ENCODE results near the gene SENP2.
"Not testable (repeated sequence)": the region's sequence is repeated elsewhere in the genome, so short reads cannot be mapped to it uniquely, and the experiment has no call there.

SENP2 gene

DNA sequence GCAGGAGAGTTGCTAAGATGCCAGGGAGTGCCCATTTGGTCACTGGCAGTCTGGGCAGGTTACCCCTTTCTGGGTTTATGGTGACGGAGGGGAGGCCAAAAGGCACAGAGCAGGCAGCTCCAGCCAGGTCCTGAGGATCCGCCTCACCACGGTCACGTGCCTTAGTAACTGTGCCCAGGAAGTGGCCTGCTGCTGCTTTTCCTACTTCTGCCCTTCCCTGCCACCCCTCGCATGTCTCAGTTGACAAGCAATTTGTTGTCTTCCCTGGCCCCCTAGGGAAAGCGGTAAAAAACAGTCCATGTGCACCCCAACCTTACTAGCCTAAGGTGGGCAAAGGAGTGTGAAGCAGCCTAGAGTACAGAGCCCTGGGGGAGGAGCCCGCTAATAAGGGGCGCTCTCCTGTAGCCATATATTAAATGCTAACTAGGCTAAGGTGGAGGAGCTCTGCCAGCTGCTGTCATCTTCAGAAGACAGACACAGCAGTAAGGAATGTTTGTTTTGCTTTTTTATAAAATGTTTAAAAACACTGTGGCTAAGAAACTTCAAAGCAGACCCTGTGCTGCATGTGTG is 24.6 kb upstream of the SENP2 start:
- Histone ChIP-seq H3K27ac (no peak overlapping the region), H4K20me1 (ENCODE audit: insufficient read depth) (no peaks in the 10 kb centered on the region), H3K4me2 (no peak overlapping the region), H3K4me1 (ENCODE audit: low read depth, poor library complexity, severe bottlenecking) (peaks cover 19% of the 10 kb centered on the region), H3K79me2 (ENCODE audit: insufficient read depth, low read depth) (no peaks in the 10 kb centered on the region), H2AFZ (ENCODE audit: low read depth) (no peak overlapping the region), H3K9ac (no peak overlapping the region), H3K27me3 (ENCODE audit: insufficient read depth, low read depth) (no peaks in the 10 kb centered on the region), H3K4me3 (IDR thresholded peaks at IDR 0.05; ENCODE audit: insufficient read depth, low read depth, low read length) (no peak overlapping the region), H3K36me3 (ENCODE audit: insufficient read depth) (no peaks in the 10 kb centered on the region)
- TF ChIP-seq, protein P1, sequence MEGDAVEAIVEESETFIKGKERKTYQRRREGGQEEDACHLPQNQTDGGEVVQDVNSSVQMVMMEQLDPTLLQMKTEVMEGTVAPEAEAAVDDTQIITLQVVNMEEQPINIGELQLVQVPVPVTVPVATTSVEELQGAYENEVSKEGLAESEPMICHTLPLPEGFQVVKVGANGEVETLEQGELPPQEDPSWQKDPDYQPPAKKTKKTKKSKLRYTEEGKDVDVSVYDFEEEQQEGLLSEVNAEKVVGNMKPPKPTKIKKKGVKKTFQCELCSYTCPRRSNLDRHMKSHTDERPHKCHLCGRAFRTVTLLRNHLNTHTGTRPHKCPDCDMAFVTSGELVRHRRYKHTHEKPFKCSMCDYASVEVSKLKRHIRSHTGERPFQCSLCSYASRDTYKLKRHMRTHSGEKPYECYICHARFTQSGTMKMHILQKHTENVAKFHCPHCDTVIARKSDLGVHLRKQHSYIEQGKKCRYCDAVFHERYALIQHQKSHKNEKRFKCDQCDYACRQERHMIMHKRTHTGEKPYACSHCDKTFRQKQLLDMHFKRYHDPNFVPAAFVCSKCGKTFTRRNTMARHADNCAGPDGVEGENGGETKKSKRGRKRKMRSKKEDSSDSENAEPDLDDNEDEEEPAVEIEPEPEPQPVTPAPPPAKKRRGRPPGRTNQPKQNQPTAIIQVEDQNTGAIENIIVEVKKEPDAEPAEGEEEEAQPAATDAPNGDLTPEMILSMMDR (conservative IDR thresholded peaks at IDR 0.05; ENCODE audit: low read depth, low read length), result no peak

DNA sequence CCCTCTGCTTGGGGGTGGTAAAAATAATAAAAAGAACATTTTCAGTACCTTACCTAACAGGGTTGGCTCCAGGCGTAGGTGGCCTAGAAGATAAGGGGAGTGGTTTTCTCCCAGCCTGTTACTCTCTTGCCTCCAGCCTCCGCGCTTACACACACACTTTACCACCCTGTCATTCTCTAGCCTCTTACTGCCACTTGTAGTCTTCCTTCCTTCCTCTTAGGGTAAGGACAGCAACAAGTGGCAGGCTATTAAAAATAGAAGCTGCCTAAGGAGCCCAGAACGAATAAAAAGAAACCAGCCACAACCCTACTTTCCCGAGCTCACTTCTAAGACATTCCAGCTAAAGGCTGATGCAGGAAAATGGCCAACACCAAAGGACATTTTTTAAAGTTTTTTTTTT is 24.1 kb upstream of the SENP2 start:
- Histone ChIP-seq H2AFZ (ENCODE audit: low read depth) (no peak overlapping the region), H3K4me1 (ENCODE audit: low read depth, poor library complexity, severe bottlenecking) (peaks cover 19% of the 10 kb centered on the region), H3K79me2 (ENCODE audit: insufficient read depth, low read depth) (no peaks in the 10 kb centered on the region), H3K36me3 (ENCODE audit: insufficient read depth) (no peaks in the 10 kb centered on the region), H3K27ac (no peak overlapping the region), H4K20me1 (ENCODE audit: insufficient read depth) (no peaks in the 10 kb centered on the region), H3K4me3 (IDR thresholded peaks at IDR 0.05; ENCODE audit: insufficient read depth, low read depth, low read length) (no peak overlapping the region), H3K27me3 (ENCODE audit: insufficient read depth, low read depth) (no peaks in the 10 kb centered on the region), H3K9ac (no peak overlapping the region), H3K4me2 (no peak overlapping the region)
- TF ChIP-seq, protein P1 (conservative IDR thresholded peaks at IDR 0.05; ENCODE audit: low read depth, low read length), result no peak

DNA sequence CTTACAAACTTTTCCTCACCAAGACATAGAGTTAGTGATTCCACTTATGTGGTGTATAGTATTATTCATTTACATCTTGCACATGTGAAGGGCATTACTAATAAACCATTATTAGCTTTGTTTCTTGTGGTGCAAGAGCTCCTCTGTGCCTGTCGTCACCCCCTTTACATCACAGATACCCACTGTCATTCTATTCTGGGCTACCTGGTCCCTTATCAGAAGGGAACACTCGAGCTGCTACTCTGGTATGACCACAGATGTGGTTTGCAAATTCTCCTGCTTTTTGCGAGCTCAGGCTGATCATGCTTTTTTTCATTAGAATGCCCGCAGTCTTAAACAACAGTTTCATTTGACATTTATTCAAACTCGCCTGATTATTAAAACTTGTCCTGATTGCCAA is 13.9 kb upstream of the SENP2 start:
- H2AFZ ChIP-seq (ENCODE audit: low read depth), result no peak overlapping the region
- H4K20me1 ChIP-seq (ENCODE audit: insufficient read depth), result no peaks in the 10 kb centered on the region
- TF ChIP-seq, protein P1 (conservative IDR thresholded peaks at IDR 0.05; ENCODE audit: low read depth, low read length), result no peak
- no peaks in the 10 kb centered on the region for H3K79me2 ChIP-seq (ENCODE audit: insufficient read depth, low read depth)
- H3K4me2 ChIP-seq, result no peak overlapping the region
- H3K27ac ChIP-seq, result no peak overlapping the region
- no peak overlapping the region for H3K9ac ChIP-seq
- peaks cover 18% of the 10 kb centered on the region for H3K4me1 ChIP-seq (ENCODE audit: low read depth, poor library complexity, severe bottlenecking)
- no peaks in the 10 kb centered on the region for H3K36me3 ChIP-seq (ENCODE audit: insufficient read depth)
- H3K27me3 ChIP-seq (ENCODE audit: insufficient read depth, low read depth), result no peaks in the 10 kb centered on the region
- H3K4me3 ChIP-seq (IDR thresholded peaks at IDR 0.05; ENCODE audit: insufficient read depth, low read depth, low read length), result no peak overlapping the region

DNA sequence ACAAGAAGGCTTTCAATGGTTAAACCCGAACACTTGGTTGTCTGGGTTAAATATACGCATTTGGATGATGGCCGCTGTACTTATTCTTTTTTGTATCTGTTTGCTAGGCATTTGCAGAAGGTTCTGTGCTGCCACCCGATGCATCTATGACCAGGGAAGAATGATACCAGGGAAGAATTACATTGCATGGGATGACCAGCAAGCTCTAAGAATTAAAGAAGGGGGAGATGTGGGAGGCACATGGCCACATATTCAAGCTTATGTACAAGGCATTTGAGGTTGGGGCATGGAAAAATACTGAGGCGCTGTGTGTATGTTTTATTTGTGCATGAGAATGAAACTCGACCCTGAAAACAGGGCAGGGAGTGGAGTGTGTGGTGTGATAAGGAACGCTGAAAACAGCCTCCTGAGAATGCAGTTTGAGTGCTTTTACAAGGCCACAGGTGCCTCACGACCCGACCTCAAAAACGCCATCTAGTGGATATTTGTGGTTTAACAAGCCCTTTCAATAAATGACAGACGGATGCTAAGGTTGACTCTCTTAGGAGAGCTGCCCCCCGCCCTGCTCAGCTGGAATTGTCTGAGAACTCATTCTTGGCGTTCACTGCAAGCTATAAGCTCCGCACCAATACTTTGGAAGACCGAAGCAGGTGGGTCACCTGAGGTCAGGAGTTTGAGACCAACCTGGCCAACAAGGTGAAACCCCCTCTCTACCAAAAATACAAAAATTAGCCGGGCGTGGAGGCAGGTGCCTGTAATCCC is 10.8 kb upstream of the SENP2 start:
- Histone ChIP-seq H3K4me1 (ENCODE audit: low read depth, poor library complexity, severe bottlenecking) (peaks cover 18% of the 10 kb centered on the region), H3K4me2 (peak overlapping the region; percentile 74), H3K27ac (peak overlapping the region; percentile 45; the same call in 1 of the 2 replicates), H2AFZ (ENCODE audit: low read depth) (peak overlapping the region; percentile 61; the same call in 1 of the 2 replicates)
- not testable (repeated sequence) for H4K20me1 ChIP-seq (ENCODE audit: insufficient read depth); H3K9ac ChIP-seq; H3K79me2 ChIP-seq (ENCODE audit: insufficient read depth, low read depth); H3K4me3 ChIP-seq (IDR thresholded peaks at IDR 0.05; ENCODE audit: insufficient read depth, low read depth, low read length); H3K36me3 ChIP-seq (ENCODE audit: insufficient read depth); H3K27me3 ChIP-seq (ENCODE audit: insufficient read depth, low read depth)
- TF ChIP-seq, protein P1 (conservative IDR thresholded peaks at IDR 0.05; ENCODE audit: low read depth, low read length), result peak; percentile 88

All from KMS-11 (cell line).